Loucy (cell line): Measurements from ENCODE around the gene XPO4.

ENCODE experiments used
- EZH2phosphoT487 ChIP-seq: fragments of 200-600 bp; IDR thresholded peaks from 2 replicates; pipeline ENCODE4 v1.6.1; 2018; ENCODE audit warnings: antibody characterized with exemption, mild to moderate bottlenecking, moderate library complexity, borderline replicate concordance
- TF ChIP-seq, protein P1 (sequence below): fragments of 200-600 bp; sonication (generic); conservative IDR thresholded peaks from 2 replicates; pipeline ENCODE4 v1.5.1; 2014; ENCODE audit warnings: mild to moderate bottlenecking, antibody characterized with exemption, low read length

DNA sequence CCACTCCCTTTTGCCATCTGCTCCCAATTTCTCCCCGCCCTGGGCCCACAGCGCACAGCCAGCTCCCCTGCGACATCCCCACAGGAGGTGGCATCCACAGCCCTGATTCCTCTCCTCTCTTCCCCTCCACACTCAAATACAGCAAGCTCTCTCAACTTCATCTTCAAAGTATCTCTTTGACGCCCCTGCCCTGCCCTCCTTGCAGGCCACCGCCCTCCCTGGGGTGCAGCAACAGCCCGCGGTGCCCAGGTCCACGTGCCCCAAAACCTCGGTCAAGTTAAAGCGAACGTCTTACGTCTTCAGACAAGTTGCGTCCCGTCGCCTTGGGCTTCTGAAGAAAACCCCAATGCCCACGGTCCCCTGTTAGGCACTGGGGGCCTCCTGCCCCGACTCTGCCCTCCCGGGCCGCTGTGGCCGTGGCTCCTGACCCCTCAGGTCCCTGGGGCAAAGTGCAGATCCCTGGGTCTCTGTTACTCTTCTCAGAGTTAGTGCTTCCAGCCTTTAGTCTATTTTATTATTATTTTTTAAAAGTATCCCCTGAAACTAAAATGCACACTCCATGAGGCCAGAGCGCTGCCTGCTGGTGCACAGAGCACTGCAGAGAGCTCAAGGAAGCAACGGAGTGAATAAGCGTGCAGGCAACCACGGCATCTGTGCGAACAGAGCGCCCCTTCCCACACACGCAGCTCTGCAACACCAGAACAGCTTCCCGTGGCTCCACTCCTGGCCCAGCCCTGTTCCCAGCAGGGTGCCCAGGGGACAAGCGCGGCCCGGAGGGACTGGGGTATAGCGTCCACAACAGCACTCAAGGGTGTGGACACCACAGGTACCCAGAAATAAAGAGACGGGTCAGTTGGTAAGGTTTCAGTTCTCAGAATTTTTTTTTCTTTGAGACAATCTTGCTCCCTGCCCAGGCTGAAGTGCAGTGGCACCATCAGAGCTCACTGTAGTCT is 172.6 kb downstream of the XPO4 start:
- TF ChIP-seq, protein P1, sequence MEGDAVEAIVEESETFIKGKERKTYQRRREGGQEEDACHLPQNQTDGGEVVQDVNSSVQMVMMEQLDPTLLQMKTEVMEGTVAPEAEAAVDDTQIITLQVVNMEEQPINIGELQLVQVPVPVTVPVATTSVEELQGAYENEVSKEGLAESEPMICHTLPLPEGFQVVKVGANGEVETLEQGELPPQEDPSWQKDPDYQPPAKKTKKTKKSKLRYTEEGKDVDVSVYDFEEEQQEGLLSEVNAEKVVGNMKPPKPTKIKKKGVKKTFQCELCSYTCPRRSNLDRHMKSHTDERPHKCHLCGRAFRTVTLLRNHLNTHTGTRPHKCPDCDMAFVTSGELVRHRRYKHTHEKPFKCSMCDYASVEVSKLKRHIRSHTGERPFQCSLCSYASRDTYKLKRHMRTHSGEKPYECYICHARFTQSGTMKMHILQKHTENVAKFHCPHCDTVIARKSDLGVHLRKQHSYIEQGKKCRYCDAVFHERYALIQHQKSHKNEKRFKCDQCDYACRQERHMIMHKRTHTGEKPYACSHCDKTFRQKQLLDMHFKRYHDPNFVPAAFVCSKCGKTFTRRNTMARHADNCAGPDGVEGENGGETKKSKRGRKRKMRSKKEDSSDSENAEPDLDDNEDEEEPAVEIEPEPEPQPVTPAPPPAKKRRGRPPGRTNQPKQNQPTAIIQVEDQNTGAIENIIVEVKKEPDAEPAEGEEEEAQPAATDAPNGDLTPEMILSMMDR: no peak
- TF ChIP-seq EZH2phosphoT487: no peak
